Stimulated activated CD8-positive, alpha-beta memory T cell treated with anti-CD3 and anti-CD28 coated beads, Interleukin-15, amount 100 ng/mL, for 48 hours (primary cell): ENCODE results near the gene OR6C65.
"Not testable (repeated sequence)": the region's sequence is repeated elsewhere in the genome, so short reads cannot be mapped to it uniquely, and the experiment has no call there.

Source experiments
- DNase-seq, 2 donors: peaks; one replicate each; pipeline ENCODE4 v3.0.0-alpha.2; 2020; ENCODE audit warnings: low read depth in 2 of 2

OR6C65 gene

DNA sequence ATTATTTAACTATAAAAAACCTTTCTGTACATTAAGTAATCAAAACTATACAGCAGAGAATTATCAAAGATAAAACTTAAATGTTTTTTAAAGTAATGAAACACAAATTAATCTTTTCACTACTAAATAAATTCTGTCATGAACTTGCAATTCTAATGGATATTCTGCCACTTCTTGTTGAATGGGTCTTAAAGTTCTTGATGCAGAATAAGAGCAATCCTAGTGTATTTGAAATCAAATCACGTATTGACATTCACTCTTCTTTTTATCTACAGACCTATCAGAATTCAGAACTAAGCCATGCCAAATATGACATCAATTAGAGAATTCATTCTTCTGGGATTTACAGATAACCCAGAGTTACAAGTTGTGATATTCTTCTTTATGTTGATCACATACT, at the start of gene OR6C65:
Gene OR6C65 (plus strand): TSS at position 301 of the 400 bp plus-strand sequence. CDS start 0 bp downstream, at position 301.
- no peak for DNase-seq

DNA sequence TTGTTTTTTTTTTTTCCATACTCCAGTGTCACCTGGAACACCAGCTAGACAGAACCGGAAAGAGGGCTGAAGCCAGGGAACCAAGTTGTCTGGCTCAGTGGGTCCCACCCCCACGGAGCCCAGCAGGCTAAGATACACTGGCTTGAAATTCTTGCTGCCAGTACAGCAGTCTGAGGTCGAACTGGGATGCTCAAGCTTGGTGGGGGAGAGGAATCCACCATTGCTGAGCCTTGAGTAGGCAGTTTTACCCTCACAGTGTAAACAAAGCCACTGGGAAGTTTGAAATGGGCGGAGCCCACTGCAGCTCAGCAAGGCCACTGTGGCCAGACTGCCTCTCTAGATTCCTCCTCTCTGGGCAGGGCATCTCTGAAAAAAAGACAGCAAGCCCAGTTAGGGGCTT, 45.0 kb upstream of the OR6C65 start:
- DNase-seq: not testable (repeated sequence)

DNA sequence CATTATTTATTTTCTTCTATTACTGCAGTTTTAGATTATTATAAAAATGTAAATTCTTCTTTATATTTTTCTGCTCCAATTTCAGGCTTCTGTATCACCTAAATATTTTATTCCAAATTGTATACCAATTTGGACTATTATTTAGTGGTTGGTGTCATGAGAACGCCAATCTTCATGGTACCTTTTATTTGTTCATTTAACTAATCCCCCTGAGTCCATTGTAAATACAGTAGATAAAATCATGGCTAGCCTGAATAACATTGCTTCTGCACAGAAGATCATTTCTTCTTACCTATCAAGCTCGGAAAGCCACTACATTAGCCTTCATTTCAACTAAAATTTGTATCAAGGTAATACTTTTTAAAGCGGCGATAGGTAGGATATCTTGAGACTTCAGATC, 37.7 kb upstream of the OR6C65 start, which contains the start of gene OR6C75:
Gene OR6C75 (plus strand): TSS at position 301 of the 400 bp plus-strand sequence. CDS start 2,136 bp downstream, outside the sequence.
- DNase-seq: no peak

DNA sequence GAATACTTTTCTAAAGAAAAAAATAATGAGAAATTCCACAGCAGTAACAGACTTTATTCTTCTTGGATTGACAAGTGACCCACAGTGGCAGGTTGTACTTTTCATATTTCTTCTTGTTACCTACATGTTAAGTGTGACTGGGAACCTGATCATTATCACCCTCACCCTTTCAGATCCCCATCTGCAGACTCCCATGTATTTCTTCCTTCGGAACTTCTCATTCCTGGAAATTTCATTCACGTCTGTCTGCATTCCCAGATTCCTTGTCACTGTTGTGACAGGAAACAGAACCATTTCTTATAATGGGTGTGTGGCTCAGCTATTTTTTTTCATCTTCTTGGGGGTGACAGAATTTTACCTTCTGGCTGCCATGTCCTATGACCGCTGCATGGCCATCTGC, 35.2 kb upstream of the OR6C65 start:
- DNase-seq: no peak

DNA sequence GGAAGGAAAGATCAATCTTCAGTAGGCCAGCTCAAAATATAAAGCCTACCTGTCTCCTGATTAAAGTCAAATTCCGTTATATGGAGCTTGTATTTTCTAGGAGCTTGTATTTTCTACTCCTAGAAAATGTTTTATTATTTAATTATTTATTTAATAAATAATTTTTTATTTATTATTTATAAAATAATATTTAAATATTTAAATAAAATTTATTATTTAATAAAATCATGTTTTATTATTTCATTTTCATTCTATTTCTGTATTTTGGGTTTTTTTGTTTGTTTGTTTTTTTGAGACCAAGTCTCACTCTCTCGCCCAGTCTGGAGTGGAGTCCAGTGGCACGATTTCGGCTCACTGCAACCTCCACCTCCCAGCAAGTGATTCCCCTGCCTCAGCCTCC, 27.8 kb upstream of the OR6C65 start:
- DNase-seq: no peak

DNA sequence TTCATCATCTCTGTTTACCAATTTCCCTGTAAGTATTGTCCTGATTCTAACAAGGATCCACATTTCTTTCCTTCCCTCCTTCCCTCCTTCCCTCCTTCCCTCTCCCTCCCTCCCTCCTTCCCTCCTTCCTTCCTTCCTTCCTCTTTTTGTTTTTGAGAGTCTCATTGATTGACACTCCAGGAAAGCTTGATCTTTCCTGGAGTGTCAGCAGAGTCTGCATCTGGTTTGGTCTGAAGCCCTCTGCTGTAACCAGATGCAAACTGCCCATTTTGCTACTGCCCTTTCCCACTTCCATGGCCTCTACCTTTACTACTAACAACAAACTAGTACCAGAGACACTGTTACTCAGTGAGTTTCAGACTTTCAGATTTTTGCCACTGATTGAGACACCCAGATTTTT, 14.4 kb upstream of the OR6C65 start:
- no peak for DNase-seq

DNA sequence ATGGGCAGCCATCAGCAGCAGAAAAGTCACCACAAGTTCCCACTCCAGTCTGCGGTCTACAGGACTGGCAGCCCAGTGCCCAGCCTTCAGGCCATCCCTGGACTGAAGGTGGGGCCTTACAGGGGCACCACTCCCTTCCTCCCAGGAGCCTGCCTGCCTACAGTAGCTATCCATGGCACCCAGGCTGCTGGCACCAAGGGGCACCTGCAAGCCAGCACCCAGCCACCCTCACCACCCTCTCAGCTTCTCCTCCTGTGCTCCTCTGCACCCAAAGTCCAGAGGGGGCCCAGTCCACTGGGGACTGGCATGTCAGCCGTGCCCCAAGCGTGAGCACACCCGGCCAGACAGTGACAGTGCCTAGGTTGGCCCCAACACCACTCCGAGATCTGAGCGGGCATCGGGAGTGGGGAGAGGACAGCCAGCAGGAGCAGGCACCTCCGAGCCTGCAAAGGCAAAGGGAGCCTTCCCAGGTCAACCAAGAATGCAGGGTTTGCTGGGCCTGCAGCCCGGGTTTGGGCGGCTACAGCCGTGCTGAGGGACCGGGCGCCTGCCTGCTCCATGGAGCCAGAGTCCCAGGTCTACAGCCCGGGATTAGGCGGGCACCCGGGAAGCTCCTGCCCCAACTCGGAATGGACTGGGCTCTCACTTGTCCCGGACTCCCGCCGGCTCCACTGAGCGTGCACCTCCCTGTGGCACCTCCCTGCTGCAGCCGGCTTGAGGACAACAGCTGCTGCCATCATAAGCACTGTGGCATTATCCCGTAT, 8.1 kb upstream of the OR6C65 start:
- no peak for DNase-seq

DNA sequence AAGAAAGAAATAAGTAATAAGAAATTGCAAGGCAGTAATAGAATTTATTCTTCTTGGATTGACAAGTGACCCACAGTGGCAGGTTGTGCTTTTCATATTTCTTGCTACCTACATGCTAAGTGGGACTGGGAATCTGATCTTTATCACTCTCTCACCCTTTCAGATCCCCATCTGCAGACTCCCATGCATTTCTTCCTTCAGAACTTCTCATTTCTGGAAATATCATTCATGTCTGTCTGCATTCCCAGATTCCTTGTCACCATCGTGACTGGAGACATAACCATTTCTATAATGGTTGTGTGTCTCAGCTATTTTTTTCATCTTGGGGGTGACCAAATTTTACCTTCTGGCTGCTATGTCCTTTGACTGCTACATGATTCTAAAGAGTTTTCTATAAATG, 4.0 kb upstream of the OR6C65 start:
- DNase-seq: no peak

DNA sequence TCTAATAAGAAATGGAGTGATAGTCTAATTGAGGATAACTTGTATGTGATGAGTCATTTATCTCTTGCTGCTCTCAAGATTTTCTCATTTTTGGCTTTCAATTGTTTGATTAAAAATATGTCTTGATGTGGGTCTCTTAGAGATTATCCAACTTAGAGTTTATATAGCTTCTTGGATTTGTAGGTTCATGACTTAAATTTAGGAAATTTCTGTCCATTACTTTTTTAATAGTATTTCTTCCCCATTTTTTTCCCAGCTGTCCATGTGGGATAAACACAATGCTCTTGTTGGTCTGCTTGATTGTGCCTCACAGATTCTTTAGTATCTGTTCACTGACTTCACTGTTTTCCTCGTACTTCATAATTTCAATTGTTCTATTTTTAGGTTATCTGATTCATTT, 7.5 kb downstream of the OR6C65 start:
- no peak for DNase-seq

DNA sequence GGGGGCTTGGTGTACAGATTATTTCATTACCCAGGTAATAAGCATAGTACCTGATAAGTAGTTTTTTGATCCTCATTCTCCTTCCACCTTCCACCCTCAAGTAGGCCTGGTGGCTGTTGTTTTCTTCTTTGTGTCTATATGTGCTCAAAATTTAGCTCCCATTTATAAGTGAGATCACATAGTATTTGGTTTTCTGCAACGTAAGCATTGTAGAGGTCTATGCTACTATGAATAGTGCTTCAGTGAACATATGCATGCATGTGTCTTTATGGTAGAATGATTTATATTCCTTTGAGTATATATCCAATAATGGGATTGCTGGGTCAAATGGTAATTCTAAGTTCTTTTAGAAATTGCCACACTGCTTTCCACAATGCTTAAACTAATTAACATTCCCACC, 8.8 kb downstream of the OR6C65 start:
- not testable (repeated sequence) for DNase-seq

DNA sequence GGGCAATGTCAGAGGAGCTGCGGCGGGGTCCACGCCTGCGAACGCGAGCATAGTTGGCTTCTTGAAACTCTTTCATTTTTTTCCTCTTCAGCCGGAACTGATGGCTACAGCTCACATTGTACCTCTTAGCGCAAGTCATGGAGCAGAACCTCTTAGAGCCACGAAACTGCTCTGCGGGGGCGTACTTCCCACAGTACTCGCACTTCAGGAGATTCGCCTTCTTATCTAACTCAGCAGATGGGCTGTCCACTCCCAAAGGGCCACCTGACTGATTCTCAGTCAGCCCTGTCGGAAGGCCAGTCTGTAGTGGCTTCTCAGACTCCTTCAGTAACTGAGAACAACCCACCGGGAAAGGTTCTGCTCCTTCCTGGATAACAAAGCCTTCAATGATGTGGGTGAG, 11.8 kb downstream of the OR6C65 start:
- DNase-seq: not testable (repeated sequence)

DNA sequence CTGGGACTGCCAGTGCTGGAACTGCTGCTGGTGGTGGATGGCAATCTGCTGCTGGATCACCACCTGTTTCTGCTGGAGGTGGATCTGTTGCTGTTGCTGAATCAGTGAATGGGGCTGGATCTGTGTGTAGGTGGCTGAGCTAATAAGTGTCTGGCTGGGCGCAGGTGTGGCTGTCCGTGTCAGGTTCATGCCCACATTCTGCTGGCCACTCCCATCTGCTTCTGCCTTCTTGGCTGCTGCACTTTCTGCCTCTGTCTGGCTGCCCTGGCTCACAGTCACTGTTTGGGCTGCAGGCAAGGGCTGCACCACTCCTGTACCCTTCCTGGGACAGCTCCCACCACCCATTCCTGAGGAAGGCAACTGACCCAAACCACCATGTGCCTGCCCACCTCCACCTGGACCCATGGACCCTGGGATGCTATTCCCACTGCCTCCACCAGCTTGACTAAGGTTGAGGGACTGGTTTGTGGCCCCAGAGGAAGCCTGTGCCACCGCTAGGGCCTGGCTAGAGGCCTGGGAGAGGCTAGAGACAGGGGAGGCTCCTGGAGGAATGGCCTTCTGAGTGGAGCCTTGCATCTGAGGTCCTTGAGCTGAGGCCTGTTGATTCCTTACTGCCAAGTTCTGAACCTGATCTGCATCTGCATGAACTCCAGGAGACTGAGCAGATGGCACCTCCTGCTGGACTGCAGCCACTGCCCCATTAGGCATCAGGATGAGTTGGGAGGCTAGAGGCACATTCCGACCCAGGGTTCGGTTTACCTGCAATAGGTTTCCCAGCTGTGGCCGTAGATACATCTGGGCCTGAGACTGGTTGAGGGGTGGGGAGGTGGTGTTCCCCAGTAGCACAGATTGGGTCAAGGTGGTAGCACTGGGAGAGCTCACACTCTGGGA, 13.4 kb downstream of the OR6C65 start:
- not testable (repeated sequence) for DNase-seq

DNA sequence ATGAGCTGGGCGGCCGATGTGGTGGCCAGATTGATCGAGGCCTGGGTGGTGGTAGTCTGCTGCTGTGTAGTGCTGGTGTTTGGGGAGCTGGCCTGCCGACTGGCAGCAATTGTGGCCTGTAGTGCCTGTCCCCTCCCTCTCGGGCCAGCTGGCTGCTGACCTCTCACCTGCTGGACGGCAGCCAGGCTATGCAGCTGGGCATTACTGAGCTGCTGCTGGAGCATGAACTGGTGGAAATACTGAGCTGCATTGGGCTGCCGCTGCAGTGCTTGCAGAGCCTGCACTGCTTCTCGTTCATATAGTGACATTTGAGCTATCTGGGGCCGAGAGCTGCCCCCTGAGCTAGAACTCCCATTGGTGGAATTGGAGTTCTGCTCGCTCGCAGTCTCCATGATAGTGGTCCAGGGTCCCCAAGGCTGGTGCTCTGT, 14.1 kb downstream of the OR6C65 start:
- not testable (repeated sequence) for DNase-seq

DNA sequence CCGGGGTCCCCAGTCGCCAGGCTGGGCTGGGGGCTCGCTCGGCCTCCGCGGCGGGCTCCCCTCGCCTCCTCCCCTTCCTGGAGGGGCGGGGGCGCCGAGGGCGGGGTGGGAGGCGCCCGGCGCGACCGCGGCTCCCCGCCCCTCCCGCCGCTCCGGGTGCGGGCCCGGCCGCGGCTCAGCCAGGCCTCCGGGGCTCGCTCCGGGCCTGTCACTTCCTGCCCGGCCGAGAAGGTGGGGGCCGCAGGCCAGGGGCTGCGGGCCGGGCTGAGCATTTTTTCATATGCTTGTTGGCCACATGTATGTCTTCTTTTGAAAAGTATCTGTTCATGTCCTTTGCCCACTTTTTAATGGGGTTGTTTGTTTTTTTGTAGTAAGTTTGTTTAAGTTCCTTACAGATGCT, 14.6 kb downstream of the OR6C65 start:
- not testable (repeated sequence) for DNase-seq

DNA sequence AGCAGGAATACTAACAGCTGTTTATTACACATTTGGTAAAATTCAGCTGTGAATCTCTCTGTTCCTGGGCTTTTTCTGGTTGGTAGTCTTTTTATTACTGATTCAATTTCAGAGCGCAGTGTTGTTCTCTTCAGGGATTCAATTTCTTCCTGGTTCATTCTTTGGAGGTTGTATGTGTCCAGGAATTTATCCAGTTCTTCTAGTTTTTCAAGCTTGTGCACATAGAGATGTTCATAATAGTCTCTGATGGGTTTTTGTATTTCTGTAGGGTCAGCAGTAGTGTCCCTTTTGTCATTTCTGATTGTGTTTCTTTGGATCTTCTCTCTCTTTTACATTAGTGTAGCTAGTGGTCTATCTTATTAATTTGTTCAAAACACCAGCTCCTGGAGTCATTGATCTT, 16.6 kb downstream of the OR6C65 start:
- DNase-seq: no peak

DNA sequence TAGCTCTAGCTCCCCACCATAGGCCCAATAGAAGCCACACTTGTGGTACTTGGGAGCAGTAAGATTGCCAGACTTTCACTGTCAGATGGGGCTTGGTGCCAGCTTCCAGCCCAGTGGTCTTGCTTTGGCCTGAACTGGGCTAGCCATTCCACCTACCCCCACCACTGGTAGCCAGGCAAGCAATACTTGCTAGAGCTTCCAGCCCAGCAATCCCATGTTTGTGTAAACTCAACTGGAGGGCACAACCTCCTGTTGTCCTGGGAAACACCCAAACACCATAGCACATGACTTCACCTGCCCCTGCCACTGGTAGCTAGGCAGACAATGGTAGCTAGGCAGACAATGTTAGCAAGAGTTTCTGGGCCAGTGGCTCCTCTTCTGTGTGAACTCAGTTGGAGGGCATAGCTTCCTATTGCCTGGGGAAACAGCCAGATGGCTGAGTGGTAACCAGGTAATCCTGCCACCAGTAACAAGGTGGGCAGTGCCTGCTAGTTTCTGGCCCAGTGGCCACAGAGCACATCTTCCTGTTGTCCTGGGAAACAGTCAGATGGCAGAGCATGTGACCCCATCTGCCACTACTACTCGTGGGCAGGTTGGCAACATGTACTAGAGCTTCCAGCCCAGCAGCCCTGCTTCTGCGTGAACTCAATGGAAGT, 20.1 kb downstream of the OR6C65 start:
- no peak for DNase-seq

DNA sequence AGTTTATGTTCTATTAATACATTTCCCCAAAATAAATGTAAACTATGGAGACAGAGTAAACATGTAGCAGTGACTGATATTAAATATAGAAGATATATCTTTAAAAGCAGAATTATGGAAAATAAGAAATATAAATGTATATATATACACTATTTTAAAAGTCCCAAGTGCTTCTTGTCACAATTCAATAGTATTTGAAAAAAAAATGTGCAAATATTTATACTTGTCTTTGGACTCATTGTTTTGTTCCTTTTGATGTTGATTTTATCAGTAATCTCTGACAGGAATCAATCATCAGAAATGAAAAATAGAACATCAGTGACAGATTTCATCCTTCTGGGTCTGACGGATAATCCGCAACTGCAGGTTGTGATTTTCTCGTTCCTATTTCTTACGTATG, 25.6 kb downstream of the OR6C65 start, which contains the start of gene OR6C76:
Gene OR6C76 (plus strand): TSS at position 301 of the 400 bp plus-strand sequence. CDS start 0 bp downstream, at position 301.
- DNase-seq: no peak

DNA sequence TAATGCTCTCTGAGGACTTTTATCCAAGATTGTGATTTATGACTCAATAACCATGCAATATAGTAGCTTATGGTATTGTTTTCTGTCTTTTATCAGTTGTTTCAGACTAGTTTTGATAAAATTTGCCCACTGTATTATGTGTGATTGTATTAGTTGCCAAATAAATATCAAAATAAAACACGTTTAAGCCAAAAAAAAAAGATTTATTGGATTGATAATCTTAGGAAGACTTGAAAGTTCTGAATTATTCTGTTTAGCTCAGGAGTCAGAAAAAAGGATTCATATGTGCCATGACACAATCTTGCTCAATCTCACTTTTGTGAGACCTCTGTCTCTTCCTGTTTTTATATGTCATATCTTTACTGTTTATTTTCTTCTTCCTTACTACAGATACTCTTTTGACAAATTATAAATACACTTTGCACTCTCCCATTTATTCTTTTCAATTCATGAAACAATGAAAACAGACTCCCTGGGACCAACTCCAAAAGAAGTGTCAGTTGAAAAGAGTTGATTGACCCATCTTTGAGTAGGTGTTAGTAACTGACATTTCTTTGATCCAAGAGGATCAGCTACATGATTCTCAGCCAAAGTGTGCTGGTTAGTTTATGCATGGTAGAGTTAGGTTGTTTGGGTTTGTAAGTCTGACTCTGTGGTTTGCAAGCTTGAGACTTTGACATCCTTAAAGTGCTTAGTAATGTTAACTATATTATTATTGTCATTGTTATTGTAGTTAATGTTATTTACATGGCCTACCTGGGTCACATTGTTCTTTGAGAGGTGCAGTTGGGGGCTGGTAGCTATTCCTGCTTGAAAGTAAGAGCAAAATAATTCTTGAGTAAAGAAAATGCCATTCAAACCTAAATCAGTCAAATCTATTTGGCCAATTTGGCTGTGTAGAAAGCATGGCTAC, 28.3 kb downstream of the OR6C65 start:
- no peak for DNase-seq

DNA sequence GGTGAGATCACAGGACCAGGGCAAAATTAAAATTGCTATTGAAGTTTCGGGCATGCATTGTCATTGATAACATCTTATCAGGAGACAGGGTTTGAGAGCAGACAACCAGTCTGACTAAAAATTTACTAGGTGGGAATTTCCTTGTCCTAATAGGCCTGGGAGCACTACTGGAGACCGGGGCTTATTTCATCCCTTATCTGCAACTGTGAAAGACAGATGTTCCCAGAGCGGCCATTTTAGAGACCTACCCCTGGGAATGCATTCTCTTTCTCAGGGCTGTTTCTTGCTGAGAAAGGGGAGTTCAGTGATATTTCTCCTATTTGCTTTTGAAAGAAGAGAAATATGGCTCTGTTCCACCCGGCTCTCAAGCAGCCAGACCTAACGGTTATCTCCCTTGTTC, 40.9 kb downstream of the OR6C65 start:
- not testable (repeated sequence) for DNase-seq

DNA sequence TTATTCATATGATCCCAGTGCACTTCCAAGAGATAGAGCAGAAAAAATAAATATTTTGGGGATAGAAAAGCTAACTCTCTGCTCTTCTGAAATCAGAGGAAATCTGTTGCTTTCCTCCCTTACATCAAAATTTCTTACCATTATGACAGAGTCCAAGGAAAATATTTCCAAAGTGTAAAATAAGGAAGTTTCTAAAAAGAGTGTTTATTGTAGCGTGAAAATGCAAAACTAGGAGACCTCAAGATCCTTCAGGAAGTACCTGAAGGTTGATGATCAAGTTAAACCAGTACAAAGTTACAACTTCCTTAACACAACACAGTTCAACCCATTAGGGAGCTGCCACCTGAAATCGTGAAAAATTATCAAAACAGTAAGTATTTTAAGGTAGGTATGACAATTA, 43.4 kb downstream of the OR6C65 start, which contains the start of gene OR6C2:
Gene OR6C2 (plus strand): TSS at position 301 of the 400 bp plus-strand sequence. CDS start 8,138 bp downstream, outside the sequence.
- no peak for DNase-seq

DNA sequence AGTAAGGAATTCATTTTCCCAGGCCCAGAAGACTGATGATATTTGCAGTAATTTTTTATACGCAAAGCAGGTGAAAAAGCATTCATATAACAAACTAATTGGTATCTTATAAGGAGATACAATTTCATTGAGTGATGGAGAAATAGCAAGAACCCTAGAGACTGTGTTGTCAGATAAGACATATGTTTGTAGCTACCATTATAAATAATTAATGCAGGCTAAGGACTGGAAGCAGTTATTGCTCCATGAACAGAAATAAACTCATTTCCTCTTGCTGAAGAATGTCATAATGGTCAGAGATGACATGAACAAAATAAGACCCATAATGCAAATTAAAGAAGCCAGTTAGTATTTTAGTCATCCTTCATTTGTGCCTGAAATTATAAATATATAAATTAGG, 45.0 kb downstream of the OR6C65 start:
- DNase-seq: no peak
